Measurements from ENCODE around the gene HIVEP3. TPM values are rescaled to one million over a fixed set of nuclear protein-coding genes. Genes with fewer than 3 reads are reported as not detected.

Gene HIVEP3
- total and polyA plus RNA-seq, 4 donors = 7.0 to 14.7 (median 8.8) TPM

DNA sequence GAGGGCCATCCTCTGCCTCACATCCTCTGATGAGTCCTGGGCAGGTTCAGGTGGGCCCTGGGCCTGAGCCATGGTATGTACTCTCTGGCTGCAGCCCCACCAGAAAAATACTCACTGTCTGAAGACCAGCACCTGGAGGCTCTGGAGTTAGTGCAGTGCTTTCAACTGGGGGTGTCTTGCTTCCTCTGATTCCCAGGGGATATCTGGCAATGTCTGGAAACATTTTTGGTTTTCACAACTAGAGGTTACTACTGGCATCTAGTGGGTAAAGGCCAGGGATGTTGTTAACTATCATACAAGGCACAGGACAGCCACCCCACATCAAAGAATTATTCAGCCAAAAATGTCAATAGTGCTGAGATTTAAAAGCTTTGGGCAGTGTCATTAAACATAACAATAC, 152.7 kb downstream of the HIVEP3 start:
- ATAC-seq (ENCODE audit: insufficient read depth, low FRiP score) (no peak), DNase-seq (no peak)
- no peaks in the 10 kb centered on the region for H3K27me3 ChIP-seq (ENCODE audit: control insufficient read depth in 3 of 3, insufficient read depth in 3 of 3, low read length in 2 of 3)
- H3K9me3 ChIP-seq (ENCODE audit: control insufficient read depth in 4 of 4, insufficient read depth in 3 of 4, low read length in 3 of 4) = peaks cover 0 to 6% (median 1%) of the 10 kb centered on the region in 4 donors
- H3K4me3 ChIP-seq = no peak overlapping the region
- no peaks in the 10 kb centered on the region for H3K36me3 ChIP-seq (ENCODE audit: control insufficient read depth in 4 of 4, insufficient read depth in 4 of 4, low read length in 4 of 4)
- TF ChIP-seq, protein P1, sequence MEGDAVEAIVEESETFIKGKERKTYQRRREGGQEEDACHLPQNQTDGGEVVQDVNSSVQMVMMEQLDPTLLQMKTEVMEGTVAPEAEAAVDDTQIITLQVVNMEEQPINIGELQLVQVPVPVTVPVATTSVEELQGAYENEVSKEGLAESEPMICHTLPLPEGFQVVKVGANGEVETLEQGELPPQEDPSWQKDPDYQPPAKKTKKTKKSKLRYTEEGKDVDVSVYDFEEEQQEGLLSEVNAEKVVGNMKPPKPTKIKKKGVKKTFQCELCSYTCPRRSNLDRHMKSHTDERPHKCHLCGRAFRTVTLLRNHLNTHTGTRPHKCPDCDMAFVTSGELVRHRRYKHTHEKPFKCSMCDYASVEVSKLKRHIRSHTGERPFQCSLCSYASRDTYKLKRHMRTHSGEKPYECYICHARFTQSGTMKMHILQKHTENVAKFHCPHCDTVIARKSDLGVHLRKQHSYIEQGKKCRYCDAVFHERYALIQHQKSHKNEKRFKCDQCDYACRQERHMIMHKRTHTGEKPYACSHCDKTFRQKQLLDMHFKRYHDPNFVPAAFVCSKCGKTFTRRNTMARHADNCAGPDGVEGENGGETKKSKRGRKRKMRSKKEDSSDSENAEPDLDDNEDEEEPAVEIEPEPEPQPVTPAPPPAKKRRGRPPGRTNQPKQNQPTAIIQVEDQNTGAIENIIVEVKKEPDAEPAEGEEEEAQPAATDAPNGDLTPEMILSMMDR (IDR thresholded peaks at IDR 0.05; ENCODE audit: control extremely low read depth, extremely low read depth) = no peak
- no peak overlapping the region for H3K27ac ChIP-seq (ENCODE audit: low read depth in 1 of 2, low read length in 1 of 2)
- peaks cover 6 to 30% (median 12%) of the 10 kb centered on the region in 5 donors for H3K4me1 ChIP-seq (ENCODE audit: control insufficient read depth in 5 of 5, insufficient read depth in 5 of 5, low read length in 5 of 5)
- no peak overlapping the region for H3K9ac ChIP-seq (ENCODE audit: insufficient read depth in 1 of 2, low read length in 2 of 2)

DNA sequence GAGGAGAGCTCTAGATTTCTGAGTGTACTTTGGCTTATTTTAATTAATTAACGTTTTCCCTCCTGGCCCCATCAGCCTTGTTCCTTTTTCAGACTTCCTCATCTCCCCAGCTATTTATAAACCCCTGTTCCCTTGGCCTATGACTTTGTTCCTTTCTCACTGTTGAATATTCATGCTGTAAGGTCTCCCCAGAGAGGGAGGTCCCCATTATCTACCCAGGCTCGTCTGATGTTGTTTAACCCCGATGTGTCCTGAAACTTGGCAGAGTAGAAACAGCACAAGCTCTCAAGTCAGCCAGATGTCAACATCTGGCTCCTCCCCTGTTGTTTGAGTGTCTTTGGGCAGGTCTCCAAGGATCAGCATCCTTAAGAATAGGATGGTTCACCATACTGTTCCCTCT, 153.6 kb downstream of the HIVEP3 start:
- Histone ChIP-seq H3K4me1 (ENCODE audit: control insufficient read depth in 5 of 5, insufficient read depth in 5 of 5, low read length in 5 of 5) (peaks cover 6 to 29% (median 12%) of the 10 kb centered on the region in 5 donors), H3K27ac (ENCODE audit: low read depth in 1 of 2, low read length in 1 of 2) (no peak overlapping the region), H3K9me3 (ENCODE audit: control insufficient read depth in 4 of 4, insufficient read depth in 3 of 4, low read length in 3 of 4) (peaks cover 0 to 6% (median 1%) of the 10 kb centered on the region in 4 donors), H3K27me3 (ENCODE audit: control insufficient read depth in 3 of 3, insufficient read depth in 3 of 3, low read length in 2 of 3) (no peaks in the 10 kb centered on the region), H3K4me3 (no peak overlapping the region), H3K9ac (ENCODE audit: insufficient read depth in 1 of 2, low read length in 2 of 2) (no peak overlapping the region), H3K36me3 (ENCODE audit: control insufficient read depth in 4 of 4, insufficient read depth in 4 of 4, low read length in 4 of 4) (no peaks in the 10 kb centered on the region)
- DNase-seq (peak in 2 of 3 donors; percentile 64 to 82), ATAC-seq (ENCODE audit: insufficient read depth, low FRiP score) (no peak)
- WGBS, 2 donors = 13 to 27% methylated on average over 3 of the region's 3 CpGs
- TF ChIP-seq, protein P1 (IDR thresholded peaks at IDR 0.05; ENCODE audit: control extremely low read depth, extremely low read depth) = no peak

DNA sequence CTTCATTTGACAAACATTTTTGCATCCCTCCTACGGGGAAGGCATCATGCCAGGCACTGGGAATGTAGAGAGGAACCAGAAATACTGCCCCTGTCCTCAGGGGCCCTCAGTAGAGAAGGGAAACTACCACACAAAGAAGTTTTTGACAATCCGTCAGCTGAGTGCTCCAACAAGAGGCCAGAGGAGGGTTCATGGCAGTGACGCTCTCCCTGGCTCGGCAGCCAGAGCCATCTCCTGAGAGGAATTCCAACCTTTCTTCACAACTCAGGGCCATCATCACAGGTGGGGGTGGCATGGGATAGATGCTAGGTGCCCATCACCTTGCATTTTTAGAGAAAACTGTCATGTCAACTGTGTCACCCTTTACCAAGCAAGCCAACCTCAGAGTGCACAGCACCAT, 154.1 kb downstream of the HIVEP3 start:
- Histone ChIP-seq H3K9me3 (ENCODE audit: control insufficient read depth in 4 of 4, insufficient read depth in 3 of 4, low read length in 3 of 4) (peaks cover 0 to 6% (median 1%) of the 10 kb centered on the region in 4 donors), H3K27ac (ENCODE audit: low read depth in 1 of 2, low read length in 1 of 2) (peak overlapping the region in 1 of 2 donors; percentile 10), H3K9ac (ENCODE audit: insufficient read depth in 1 of 2, low read length in 2 of 2) (no peak overlapping the region), H3K36me3 (ENCODE audit: control insufficient read depth in 4 of 4, insufficient read depth in 4 of 4, low read length in 4 of 4) (no peaks in the 10 kb centered on the region), H3K4me1 (ENCODE audit: control insufficient read depth in 5 of 5, insufficient read depth in 5 of 5, low read length in 5 of 5) (peaks cover 6 to 29% (median 12%) of the 10 kb centered on the region in 5 donors), H3K27me3 (ENCODE audit: control insufficient read depth in 3 of 3, insufficient read depth in 3 of 3, low read length in 2 of 3) (no peaks in the 10 kb centered on the region), H3K4me3 (no peak overlapping the region)
- no peak for ATAC-seq (ENCODE audit: insufficient read depth, low FRiP score)
- WGBS, 2 donors = 29 to 49% methylated on average over 4 of the region's 4 CpGs
- TF ChIP-seq, protein P1 (IDR thresholded peaks at IDR 0.05; ENCODE audit: control extremely low read depth, extremely low read depth) = no peak
- peak in 1 of 3 donors; percentile 39 for DNase-seq

DNA sequence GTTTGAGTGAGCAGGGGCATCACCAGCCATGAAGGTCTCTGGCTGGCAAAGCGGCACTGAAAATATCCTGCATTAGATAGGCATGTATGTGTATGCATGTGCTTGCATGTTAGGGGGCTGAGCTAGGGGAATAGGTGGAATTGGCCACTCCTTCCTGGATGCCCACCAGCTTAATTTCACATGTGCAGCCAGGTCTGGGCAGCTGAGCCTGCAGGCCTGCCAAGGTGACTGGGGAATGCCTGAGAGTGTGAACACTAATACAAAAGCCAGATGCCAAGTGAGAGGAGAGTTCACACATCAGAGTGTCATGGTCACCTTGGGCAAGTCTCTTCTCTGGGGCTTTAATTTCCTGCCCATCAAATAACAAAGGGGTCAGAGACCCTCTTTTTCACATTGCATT, 155.9 kb downstream of the HIVEP3 start:
- TF ChIP-seq, protein P1 (IDR thresholded peaks at IDR 0.05; ENCODE audit: control extremely low read depth, extremely low read depth) = no peak
- ATAC-seq (ENCODE audit: insufficient read depth, low FRiP score) (no peak), DNase-seq (no peak)
- no peak overlapping the region for H3K9ac ChIP-seq (ENCODE audit: insufficient read depth in 1 of 2, low read length in 2 of 2)
- no peak overlapping the region for H3K27ac ChIP-seq (ENCODE audit: low read depth in 1 of 2, low read length in 1 of 2)
- H3K36me3 ChIP-seq (ENCODE audit: control insufficient read depth in 4 of 4, insufficient read depth in 4 of 4, low read length in 4 of 4) = no peaks in the 10 kb centered on the region
- WGBS, 2 donors = 100% methylated on average over 1 of the region's 1 CpG
- peaks cover 6 to 26% (median 13%) of the 10 kb centered on the region in 5 donors for H3K4me1 ChIP-seq (ENCODE audit: control insufficient read depth in 5 of 5, insufficient read depth in 5 of 5, low read length in 5 of 5)
- H3K4me3 ChIP-seq = no peak overlapping the region
- H3K9me3 ChIP-seq (ENCODE audit: control insufficient read depth in 4 of 4, insufficient read depth in 3 of 4, low read length in 3 of 4) = peaks cover 0 to 6% (median 1%) of the 10 kb centered on the region in 4 donors
- no peaks in the 10 kb centered on the region for H3K27me3 ChIP-seq (ENCODE audit: control insufficient read depth in 3 of 3, insufficient read depth in 3 of 3, low read length in 2 of 3)
